NT2/D1 (cell line): Measurements from ENCODE around the gene VPS33A.

Source experiments
- SUZ12 ChIP-seq: IDR thresholded peaks from 2 replicates; pipeline ENCODE4 v1.6.1; 2011; ENCODE audit not compliant: insufficient read length, insufficient read depth; ENCODE audit errors: extremely low read depth
- ZNF274 ChIP-seq: IDR thresholded peaks from 2 replicates; pipeline ENCODE4 v1.6.1; 2011; ENCODE audit warnings: mild to moderate bottlenecking, low read depth, low read length

DNA sequence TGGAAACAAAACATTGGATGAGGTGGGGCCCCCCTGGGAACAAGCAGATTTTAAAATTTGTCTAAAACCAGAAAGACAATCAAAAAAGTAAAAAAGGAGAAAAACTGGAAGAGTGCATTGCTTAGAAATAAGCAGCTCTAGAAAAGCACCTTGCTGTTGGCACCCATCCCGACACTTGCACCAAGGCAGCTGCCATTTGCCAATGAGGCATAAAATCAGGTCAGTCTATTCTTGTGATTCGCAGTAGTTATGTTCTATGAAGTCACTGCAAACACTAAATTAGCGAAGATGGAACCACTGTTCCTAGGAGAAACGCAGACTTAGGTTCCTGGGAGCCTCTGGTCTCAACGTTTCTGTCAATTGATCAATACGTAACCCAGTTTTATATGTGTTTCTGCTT is 16.2 kb downstream of the VPS33A start:
- no peak for TF ChIP-seq ZNF274
- no peak for TF ChIP-seq SUZ12
